GM21576 (cell line): ENCODE data around the gene C1orf198.

Experiments used
- ATAC-seq: cut with Tn5 transposase; IDR thresholded peaks from one replicate; pipeline ENCODE4 v1.9.1; 2021; ENCODE audit warnings: mild to moderate bottlenecking, moderate library complexity; ENCODE audit not compliant: unreplicated experiment

C1orf198 gene

GRCh38 chr1:230814949-230815692, 53.2 kb downstream of the C1orf198 start:
- no peak for ATAC-seq

GRCh38 chr1:230812568-230812967, 55.8 kb downstream of the C1orf198 start:
- ATAC-seq, result no peak

GRCh38 chr1:230809256-230809990, 58.9 kb downstream of the C1orf198 start:
- ATAC-seq, result no peak

GRCh38 chr1:230808281-230808872, 59.9 kb downstream of the C1orf198 start:
- ATAC-seq, result no peak

GRCh38 chr1:230807561-230808280, 60.6 kb downstream of the C1orf198 start:
- no peak for ATAC-seq

DNA sequence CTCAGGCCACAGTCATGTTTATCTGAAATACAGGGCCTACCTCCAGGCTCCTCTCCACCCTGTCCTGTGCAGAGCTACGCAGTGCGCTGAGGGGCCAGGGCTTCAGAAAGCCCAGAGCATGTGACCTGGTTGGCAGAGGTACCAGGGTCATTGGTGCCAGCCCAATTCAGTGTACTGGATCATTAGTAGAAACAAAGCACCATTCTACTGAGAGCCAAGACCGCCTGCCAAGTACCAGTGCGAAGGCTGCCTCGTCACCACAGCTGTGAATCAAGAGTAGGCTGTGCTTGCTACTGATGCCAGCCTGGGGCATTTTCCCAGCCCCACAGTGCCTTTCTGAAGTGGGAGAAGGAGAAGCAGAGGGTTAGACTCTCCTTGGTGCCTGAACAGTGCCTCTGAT, 61.3 kb downstream of the C1orf198 start:
- ATAC-seq, result no peak

DNA sequence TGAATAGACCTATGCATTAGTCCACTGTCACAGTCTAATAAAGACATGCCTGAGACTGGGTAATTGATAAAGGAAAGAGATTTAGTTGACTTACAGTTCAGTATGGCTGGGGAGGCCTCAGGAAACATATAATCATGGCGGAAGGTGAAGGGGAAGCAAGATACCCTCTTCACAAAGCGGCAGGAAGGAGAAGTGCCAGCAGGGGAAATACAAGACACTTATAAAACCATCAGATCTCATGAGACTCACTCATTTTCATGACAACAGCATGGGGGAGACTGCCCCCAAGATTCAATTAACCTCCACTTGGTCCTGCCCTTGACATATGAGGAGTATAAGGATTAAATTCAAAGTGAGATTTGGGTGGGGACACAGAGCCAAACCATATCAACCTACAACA, 61.8 kb downstream of the C1orf198 start:
- ATAC-seq, result no peak

DNA sequence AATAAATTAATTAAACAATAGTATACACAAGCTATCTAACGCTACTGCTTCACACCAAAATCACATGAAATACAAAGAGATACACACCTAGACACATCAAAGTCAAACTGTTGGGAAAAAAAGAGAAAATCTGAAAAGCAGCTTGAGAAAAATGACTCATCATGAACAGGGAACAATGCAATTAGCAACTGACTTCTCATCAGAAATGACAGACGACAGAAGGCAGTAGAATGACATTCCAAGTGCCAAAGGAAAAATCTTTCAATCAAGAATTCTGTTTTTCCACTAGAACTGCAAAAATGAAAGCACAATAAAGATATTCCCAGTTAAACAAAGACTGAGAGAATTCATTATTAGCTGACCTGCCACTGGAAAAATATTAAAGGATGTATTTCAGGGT, 63.9 kb downstream of the C1orf198 start:
- no peak for ATAC-seq

GRCh38 chr1:230800891-230801840, 67.2 kb downstream of the C1orf198 start:
- no peak for ATAC-seq

GRCh38 chr1:230798491-230798890, 69.8 kb downstream of the C1orf198 start:
- ATAC-seq, result no peak

- ATAC-seq, result no peak
Observed at GRCh38 chr1:230797942-230798365, 70.4 kb downstream of the C1orf198 start.

GRCh38 chr1:230797376-230797920, 70.9 kb downstream of the C1orf198 start:
- no peak for ATAC-seq

DNA sequence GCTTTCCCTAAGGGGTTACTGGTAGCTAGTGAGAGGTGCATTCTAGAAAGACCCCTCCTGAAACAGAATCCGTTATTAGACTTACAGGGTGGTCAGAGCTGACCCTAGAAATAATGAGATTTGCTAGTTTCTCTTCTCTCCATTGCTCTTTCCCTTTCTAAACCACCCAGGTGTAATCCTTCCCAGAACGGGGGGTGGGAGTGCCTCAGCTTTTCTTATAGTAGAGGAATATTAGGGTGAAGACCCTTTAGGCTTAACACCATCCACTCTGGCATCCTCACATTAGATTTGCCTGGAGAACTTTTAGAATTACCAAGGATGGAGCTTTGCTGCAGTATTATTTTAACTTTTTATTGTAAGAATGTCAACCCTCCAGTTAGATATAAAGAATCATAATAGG, 71.7 kb downstream of the C1orf198 start:
- ATAC-seq, result no peak

DNA sequence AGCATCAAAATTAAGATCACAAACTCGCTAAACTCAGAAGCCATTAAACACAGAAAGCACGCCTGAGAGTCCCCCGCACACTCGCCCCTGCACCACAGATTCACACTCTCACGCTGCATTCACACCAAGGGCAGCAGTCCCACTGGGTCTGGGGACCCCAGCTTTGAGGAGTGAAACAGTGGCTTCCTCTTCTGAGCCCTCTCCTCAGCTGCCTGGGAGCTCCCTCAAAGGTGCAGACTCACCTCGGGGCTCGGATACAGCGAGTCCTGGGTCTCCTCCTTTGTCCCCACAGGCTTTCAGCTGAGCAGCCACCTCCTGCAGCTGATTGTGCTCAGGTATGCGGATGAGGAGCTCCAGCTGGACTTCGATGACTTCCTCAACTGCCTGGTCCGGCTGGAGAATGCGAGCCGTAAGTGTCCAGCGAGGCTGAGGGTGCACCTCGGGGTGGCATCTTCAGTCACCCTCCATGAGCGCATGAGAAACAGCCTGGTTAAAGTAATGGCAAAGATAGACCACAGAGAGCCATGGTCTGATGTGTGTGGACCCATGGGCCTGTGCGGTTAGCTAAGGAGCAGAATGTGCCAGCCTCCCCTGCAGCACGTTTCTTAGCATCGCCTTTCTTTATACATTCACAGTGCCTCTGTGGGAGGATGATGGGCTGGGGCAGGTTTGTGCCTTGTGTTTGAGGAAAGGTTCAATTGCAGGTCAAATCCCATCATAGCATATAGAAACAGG, 73.3 kb downstream of the C1orf198 start:
- ATAC-seq, result no peak

DNA sequence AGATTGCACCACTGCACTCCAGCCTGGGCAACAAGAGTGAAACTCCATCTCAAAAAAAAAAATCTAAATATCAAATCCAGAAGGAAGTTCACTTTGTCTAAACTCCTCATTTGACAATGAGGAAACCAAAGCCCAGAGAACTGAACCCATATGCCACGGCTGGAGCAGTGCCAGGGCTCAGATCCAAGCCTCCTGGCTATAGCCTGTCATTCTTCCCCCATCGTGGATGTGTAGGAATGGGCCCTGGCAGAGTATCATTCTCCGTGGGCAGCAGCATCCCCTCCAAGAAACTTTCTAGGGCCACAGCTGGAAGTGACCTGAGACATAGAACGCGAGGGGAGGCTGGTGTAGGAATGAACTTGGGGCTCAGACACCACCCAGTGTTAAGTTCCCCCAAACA, 73.9 kb downstream of the C1orf198 start:
- ATAC-seq, result no peak

DNA sequence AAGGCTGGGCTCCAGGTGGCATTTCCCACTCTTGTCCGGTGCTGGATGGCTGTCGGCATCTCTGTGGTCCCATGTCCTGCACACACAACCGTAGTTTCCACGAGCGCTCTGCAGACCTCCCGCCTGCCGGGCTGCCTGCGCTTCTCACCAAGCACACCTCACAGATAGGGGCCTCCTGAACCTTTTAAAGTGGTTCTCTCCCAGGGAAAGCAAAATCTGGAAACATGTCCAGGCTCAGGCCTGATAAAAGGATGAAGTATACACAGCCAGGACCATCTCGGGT, 74.9 kb downstream of the C1orf198 start:
- no peak for ATAC-seq

DNA sequence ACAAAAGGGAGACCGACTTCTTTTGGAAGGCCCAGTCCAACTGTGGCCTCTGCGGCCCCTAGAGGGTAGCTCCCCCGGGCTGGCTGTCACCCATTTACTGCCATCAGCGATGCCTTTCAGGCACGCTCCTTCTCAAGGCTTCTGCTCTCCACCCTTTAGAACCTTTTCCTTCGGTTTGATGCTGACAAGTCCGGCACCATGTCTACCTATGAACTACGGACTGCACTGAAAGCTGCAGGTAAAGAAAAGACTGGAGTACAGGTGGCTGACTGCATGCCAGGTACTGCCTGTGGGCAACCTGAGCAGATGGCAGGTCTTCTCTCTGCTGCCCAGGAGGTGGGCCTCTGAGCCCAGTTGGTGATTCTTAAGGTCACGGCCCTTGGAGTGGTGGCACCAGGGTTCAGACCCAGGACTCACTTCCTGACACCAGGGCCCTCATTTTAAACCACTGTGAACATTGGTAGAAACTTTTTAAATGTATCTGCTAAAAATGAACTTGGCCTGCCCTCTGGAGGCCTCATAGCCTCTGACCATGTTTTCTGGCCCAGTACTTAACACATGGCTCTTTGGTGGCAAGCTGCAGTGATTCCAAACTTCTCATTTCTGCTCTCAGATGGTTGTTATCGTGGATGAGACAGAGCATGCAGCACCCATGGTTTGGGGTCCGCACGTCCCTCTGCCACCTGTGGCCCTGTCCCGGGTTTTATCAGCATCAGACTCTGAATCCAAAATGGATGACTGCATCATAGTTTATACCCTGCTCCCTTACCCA, 75.4 kb downstream of the C1orf198 start:
- no peak for ATAC-seq

DNA sequence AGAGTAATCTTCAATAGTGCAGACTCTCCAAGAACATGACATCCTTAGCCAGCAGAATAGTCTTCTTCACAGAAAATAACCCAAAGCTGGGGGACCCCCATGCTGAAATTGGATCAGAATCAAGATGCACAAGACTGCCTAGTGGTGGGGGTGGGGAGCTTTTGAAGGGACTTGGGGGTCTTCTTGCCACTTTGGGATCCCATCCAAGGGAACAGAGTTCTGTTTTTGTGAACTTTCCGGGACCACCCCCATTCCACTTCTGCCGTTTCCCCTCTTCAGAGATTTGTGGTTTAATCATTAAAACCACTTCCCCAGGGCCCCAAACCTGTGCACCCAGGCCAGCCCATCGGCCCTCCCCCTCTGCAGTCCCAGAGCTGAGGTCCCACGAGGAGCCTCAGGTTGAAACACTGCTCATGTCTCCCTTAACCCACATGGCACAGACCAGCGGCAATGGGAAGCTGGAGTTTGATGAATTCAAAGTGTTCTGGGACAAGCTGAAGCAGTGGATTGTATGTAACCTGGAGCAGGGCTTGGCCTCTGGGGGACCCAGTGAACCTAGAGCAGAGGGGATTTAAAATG, 76.2 kb downstream of the C1orf198 start:
- ATAC-seq, result no peak
